Left cardiac atrium (tissue), 4 donors: ENCODE data around the gene ZNF331. TPM values are rescaled to one million over a fixed set of nuclear protein-coding genes. Genes with fewer than 3 reads are reported as not detected.

Experiments used
- ATAC-seq, 2 donors: fragments of 200-7000 bp; cut with Tn5 transposase; one replicate each; pipeline ENCODE4 v1.9.1; 2020; ENCODE audit warnings: mild to moderate bottlenecking in 2 of 2, moderate library complexity in 2 of 2
- DNase-seq: peaks from one replicate; pipeline ENCODE4 v3.0.0-alpha.2; 2020
- intact Hi-C, 2 donors: fragments of 100-400 bp; cut with DNase I; formaldehyde crosslinking; loops; one replicate each; pipeline versions ENCODE4 v1.14.1 to v1.15.1; 2022 to 2023
- total RNA-seq, 2 donors: library from RNA; stranded (reverse); fragmentation: NEBNext Ultra II Directional; extraction: Animal tissue kit (Norgen Biotek cat#: 25700); gene quantifications; one replicate each; pipeline ENCODE4 v1.2.1, GENCODE V29; 2021
- donor health status: DM: no; HTN: yes; CAD: no.
- donor health status: DM: no; HTN: yes; CAD: no; lungs with severe emphysema.
- donor health status: DM: yes; HTN: yes; CAD: no.
- donor health status: Dilated cardiomyopathy.

Gene ZNF331
- total RNA-seq, 2 donors from 2014 or later = 10.4 to 36.1 TPM

- DNase-seq (no peak), ATAC-seq (no peak)
- intact Hi-C loops = loop anchor here in 1 of 2 donors (5.0 kb wide), 1 partner anchor 326 kb away; the partner anchor contains the start of gene ZNF665
These were observed 19.2 kb upstream of the ZNF331 start for GRCh38 chr19:53518716-53519115.

- DNase-seq (peak; percentile 41), ATAC-seq (no peak)
- intact Hi-C loops = loop anchor here in 1 of 2 donors (5.0 kb wide), 1 partner anchor 327 kb away; the partner anchor contains the start of gene ZNF665
These were observed 18.5 kb upstream of the ZNF331 start for GRCh38 chr19:53519446-53519845.

GRCh38 chr19:53520163-53520546, 17.8 kb upstream of the ZNF331 start:
- DNase-seq (no peak), ATAC-seq (no peak)
- intact Hi-C loops = loop anchor here in 1 of 2 donors (10.0 kb wide), 1 partner anchor 265 kb away; the partner anchor contains the start of genes VN1R2 and ZNF677

DNA sequence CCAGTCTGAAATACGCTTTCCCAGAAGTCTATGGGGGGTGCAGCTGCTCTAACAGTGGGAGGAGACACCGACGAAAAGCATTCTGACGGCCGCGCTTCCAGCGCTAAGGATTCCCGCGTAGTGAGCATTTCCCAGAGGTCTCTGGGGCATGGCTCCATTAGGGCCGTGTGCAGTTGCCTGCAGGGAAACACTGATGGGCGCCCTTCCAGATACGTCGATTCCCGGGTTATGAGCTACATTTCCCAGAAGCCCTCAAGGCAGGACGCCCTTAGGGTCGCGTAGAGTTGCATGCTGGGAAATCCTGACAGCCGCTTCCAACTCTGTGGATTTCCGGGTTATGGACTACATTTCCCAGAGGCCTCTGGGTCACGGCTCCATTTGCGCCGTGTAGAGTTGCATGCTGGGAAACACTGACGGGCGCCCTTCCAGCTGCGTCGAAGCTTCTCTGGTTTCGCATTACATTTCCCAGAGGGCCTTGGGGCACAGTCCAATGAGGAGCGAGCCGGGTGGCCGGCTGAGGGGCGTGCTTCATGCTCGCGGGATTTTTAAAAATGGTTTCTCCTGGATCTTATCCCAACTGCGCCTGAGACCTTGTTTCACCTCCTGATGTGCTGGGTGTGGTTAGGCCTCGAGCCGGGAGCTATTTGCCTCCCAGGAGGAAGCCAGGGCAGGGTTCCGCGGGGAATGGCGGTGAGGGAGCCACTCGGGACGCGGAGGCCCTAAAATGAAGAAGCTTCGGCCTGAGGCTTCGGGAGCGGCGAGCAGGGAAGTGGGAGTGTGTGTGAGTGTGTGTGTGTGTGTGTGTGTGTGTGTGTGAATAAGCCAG, 17.2 kb upstream of the ZNF331 start:
- ATAC-seq = peak; percentile 98 to 99
- peak; percentile 98 for DNase-seq
- intact Hi-C loops = loop anchor here in 1 of 2 donors (10.0 kb wide), 1 partner anchor 266 kb away; the partner anchor contains the start of genes VN1R2 and ZNF677

DNA sequence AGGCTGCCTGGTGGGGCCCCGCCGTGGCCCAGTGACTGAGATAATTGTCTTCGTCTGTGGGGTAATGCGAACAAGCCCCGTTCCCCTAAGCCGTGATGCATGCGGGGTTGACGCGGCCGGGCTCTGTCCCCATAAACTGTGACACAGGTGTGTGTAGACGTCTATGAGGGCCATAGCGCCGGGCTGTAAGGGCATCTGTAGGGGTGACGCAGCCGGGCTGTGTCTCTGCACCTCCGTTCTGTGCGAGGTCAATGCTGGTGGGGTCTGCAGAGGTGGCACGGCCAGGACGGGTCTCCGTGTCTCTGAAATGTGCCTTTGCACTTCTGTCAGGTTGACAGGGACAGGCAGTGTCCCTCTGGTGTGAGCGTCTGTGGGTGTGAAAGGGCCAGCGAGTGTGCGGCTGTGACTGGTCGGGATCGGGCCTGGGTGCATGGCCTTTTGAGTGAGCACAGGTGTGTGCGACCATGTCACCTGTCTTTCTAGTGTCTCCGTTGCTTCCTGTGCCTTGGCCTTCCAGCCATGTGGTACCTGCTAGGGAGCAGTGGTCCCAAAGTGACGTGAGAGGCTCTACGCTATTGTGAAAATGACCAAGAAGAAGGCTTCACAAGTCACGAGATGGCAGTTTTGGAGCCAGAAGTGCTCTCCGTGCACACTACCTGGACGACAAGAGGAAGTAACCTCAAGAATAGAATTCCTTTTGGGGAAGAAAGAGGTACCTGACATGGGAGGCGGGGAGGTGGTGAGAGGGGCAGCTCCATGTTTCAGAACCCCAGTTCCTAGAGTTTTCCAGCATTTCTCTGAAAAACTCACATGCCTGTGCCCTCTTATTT, 16.4 kb upstream of the ZNF331 start:
- no peak for DNase-seq

DNA sequence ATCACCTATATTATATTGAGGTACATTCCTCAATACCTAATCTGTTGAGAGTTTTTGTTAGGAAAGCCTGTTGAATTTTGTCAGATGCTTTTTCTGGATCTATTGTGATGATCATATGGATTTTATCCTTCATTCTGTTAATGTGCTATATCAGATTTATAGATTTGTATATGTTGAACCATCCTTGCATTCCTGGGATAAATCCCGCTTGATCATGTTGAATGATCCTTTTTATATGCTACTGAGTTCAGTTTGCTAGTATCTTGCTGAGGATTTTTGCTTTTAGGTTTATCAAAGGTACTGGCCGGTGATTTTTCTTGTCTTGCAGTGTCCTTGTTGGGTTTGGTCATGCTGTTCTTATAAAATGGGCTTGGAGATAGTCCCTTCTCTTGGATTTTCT, 12.0 kb upstream of the ZNF331 start:
- intact Hi-C loops = loop anchor here in 1 of 2 donors (10.0 kb wide), 1 partner anchor 271 kb away; the partner anchor contains the start of genes VN1R2 and ZNF677
- no peak for ATAC-seq
- no peak for DNase-seq

More for the DNA sequence above, 16.4 kb upstream of the ZNF331 start:
- intact Hi-C loops = loop anchor here in 1 of 2 donors (10.0 kb wide), 1 partner anchor 267 kb away; the partner anchor contains the start of genes VN1R2 and ZNF677
- no peak for ATAC-seq

- DNase-seq (no peak), ATAC-seq (no peak)
- intact Hi-C loops = no loop called here
These were observed 7.3 kb upstream of the ZNF331 start for GRCh38 chr19:53530622-53531021.

DNA sequence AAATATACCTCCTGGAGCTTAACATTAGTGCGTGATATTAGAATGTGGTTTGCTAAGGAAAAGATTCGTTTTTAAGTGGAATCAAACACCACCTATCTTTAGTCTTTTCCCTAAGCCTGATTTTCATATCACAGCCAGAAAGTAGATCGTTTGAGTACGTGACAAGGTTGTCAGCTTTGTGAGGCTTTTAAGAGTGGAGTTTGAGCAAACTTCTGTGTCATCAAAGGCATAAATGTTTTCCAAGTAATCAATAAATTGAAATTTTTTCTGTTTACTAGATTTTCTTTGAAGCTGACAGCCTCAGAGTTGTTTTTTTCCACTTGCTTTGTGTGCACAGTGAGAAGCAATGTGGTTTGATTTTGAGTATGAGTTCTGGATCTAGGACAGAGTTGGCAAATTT, 6.5 kb upstream of the ZNF331 start:
- intact Hi-C loops = no loop called here
- no peak for DNase-seq
- ATAC-seq = no peak

DNA sequence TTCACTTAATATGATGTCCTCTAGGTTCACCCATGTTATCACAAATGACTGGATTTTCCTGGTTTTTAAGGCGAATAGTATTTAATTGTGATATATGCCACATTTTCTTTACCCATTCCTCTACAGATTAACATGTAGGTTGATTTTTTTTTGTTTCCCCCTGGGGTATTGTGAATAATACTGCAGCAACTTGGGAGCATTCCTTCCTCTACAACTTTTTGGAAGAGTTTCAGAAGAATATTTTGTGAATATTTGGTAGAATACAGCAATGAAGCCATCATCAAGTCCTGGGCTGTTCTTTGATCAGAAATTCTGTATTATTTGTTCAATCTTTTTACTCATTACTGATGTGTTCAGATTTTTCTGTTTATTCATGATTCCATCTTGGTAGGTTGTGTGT, 5.6 kb upstream of the ZNF331 start:
- ATAC-seq = no peak
- DNase-seq = no peak
- intact Hi-C loops = no loop called here

DNA sequence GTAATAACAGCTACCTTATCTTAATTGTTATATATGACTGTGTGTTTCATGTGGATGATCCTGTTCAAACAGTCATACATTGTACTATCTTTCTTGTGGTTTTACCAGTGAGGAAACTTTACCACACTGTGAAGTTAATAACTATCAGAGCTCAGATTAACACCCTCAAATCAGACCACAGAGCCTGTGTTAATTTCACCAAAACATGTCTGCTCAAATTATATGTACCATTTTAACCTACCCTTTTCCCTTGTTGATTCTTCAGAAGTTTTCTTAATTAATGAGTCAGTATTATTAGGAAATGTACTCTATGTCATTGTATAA, 1.8 kb upstream of the ZNF331 start:
- ATAC-seq (no peak), DNase-seq (no peak)
- intact Hi-C loops = no loop called here

DNA sequence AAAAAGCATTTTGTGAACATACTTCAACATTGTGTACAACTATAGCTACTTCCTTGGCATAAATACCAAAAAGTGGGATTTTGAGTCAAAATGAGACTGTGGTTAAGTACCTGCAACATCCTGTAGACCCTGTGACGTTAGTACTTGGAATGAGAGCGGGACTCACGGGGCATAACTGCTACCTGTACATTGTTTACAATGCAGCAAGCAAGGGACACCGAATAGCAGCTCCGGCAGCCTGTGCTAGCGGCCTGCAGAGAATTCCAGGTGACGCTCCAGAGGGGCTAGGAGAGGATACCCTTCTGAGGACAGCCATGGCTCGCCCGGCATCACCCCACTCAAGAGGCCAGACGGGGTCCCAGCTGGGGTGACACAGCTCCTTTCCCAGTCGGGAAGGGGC, 824 bp upstream of the ZNF331 start:
- no peak for DNase-seq
- ATAC-seq = no peak
- intact Hi-C loops = no loop called here

- intact Hi-C loops = no loop called here
- DNase-seq = no peak
These were observed 599 bp downstream of the ZNF331 start for GRCh38 chr19:53538378-53539109.

DNA sequence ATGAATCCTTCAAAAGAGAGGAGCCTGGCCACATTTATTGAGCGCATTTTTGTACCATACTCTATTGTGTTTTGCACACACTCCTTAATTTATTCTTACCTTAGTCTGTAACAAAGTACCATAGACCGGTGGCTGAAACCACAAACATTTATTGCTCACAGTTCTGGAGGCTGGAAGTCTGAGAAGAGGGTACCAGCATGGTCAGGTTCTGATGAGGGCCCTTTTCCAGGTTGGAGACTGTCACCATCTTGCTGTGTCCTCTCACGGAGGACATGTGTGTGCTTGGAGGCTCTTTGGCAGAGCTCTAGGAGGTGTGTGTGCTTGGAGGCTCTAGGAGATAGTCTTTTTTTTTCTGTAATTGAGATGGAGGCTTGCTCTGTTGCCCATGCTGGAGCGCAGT, 2.1 kb downstream of the ZNF331 start:
- DNase-seq (no peak), ATAC-seq (no peak)
- intact Hi-C loops = no loop called here

More at GRCh38 chr19:53538378-53539109, 599 bp downstream of the ZNF331 start:
- peak in 1 of 2 donors; percentile 16 for ATAC-seq

- no peak for DNase-seq
- ATAC-seq = no peak
- intact Hi-C loops = no loop called here
These were observed 4.0 kb downstream of the ZNF331 start for GRCh38 chr19:53541971-53542370.

DNA sequence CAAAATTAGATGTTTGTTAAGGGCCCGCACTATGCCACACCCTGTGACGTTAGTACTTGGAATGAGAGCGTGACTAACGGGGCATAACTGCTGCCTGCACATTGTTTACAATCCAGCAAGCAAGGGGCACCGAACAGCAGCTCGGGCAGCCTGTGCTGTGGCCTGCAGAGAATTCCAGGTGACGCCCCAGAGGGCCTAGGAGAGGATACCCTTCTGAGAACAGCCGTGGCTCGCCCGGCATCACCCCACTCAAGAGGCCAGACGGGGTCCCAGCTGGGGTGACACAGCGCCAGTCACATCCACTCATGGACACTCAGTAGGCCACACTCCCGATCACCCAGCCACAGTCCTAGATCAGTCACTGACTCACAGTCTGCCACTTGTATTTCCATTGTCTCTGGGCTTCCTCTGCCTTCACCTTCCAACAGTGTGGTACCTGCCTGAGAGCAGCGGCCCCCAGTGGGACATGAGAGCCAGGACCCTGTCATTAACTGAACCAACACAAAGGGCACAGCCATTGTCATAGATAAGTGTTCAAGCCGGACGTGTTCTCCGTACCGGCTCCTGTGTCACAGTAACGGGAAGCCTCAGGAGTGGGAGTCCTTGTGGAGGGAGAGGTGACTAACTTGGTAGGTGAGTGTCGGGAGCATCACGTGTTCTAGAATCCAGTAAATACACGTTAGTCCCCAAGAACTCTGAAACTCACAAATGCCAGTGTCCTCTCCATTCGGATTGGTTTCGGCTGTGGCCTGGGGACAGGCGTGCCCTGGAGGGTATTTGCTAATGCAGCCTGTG, 7.5 kb downstream of the ZNF331 start:
- peak in 1 of 2 donors; percentile 19 for ATAC-seq
- no peak for DNase-seq
- intact Hi-C loops = no loop called here

GRCh38 chr19:53546758-53547513, 9.0 kb downstream of the ZNF331 start:
- DNase-seq (no peak), ATAC-seq (no peak)
- intact Hi-C loops = no loop called here

GRCh38 chr19:53549340-53549739, 11.4 kb downstream of the ZNF331 start:
- ATAC-seq = peak; percentile 11 to 38
- DNase-seq = no peak
- intact Hi-C loops = no loop called here
